ENCODE measurements around the gene LCE1D. TPM values are rescaled to one million over a fixed set of nuclear protein-coding genes. Genes with fewer than 3 reads are reported as not detected.
A peak's percentile ranks its signal among the peaks of the same experiment; 100 is the strongest.

LCE1D gene, protein sequence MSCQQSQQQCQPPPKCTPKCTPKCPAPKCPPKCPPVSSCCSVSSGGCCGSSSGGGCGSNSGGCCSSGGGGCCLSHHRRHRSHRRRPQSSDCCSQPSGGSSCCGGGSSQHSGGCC
- total RNA-seq (2014; rRNA removed; shearing (Covaris generic); ENCODE audit: low replicate concordance), result not detected in 2 replicates

- H3K27me3 ChIP-seq, result no peaks in the 10 kb centered on the region
- H3K36me3 ChIP-seq, result no peaks in the 10 kb centered on the region
- H3K9me3 ChIP-seq, result no peaks in the 10 kb centered on the region
- no peak for DNase-seq
- no peak within 1 kb of the TSS for H3K4me3 ChIP-seq
Observed at GRCh38 chr1:152796421-152796820, at the start of gene LCE1D. Gene LCE1D (plus strand): TSS chr1:152796721. CDS start chr1:152797795, 1,074 bp downstream.

- no peak for DNase-seq
- Histone ChIP-seq H3K36me3 (no peaks in the 10 kb centered on the region), H3K4me3 (no peak overlapping the region), H3K27me3 (no peaks in the 10 kb centered on the region), H3K9me3 (no peaks in the 10 kb centered on the region)
Observed at GRCh38 chr1:152747831-152748230, 48.7 kb upstream of the LCE1D start.

DNA sequence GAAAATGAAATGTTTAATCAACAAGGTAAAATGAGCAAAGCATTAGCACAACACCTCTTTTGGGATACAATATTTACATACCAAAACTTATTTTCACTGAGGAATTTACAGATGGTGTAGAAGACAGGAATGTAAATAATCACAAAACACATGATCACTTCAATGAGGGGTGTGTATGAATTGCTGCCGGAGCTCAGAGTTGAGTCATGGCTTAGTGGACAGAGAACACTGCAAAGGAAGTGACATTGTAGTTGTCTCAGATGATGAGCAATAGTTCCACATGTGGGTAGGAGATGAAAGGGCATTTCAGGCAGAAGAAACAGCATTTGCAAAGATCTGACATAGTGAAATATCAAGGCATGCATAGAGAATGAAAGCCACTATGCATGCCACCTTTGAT lies 44.3 kb upstream of the LCE1D start:
- Histone ChIP-seq H3K9me3 (no peaks in the 10 kb centered on the region), H3K36me3 (no peaks in the 10 kb centered on the region), H3K4me3 (no peak overlapping the region), H3K27me3 (no peaks in the 10 kb centered on the region)
- peak; percentile 73 for DNase-seq

- no peaks in the 10 kb centered on the region for H3K9me3 ChIP-seq
- H3K27me3 ChIP-seq, result no peaks in the 10 kb centered on the region
- no peaks in the 10 kb centered on the region for H3K36me3 ChIP-seq
- no peak overlapping the region for H3K4me3 ChIP-seq
- no peak for DNase-seq
Observed at GRCh38 chr1:152753586-152753985, 42.9 kb upstream of the LCE1D start.

DNA sequence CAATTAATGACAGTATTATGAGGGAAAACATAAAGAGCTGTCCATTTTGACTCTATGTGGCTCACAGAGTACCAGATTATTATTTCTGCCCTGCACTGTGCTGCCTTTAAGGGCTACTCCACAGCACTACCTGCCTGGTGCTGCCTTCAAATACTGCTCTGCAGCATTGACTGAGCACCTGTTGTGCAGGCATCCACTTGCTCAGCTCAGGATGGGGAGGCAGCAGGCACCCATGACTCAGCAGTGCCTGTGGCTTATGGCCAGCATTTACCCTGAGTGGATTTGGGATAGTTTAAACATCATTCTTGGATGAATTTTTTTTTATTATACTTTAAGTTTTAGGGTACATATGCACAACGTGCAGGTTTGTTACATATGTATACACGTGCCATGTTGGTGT lies 39.6 kb upstream of the LCE1D start:
- H3K27me3 ChIP-seq, result no peaks in the 10 kb centered on the region
- peak; percentile 53 for DNase-seq

DNA sequence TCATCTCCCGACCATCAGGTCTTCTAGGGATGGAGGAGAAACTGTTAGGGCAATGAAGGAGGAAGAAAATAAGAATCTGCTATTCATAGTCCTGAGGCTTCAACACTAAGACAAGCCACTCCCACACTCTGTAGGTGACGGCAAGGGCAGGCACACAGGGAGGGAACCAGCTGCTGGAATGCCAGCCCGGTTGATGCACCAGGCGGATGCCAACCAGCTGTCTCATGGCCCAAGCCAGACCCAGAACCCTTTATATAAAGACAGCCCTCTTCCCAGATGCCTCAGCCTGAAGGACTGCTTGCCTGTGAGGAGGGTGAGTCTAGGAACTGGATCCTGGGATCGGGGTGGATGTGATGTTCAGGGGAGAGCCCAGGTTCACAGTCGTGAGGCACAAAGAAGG lies 38.8 kb upstream of the LCE1D start, which contains the start of gene KPRP:
KPRP (plus strand) TSS at position 279 of the 400 bp plus-strand sequence. CDS start 1,564 bp downstream, outside the sequence.
- DNase-seq, result peak; percentile 25
- H3K9me3 ChIP-seq, result no peaks in the 10 kb centered on the region
- H3K36me3 ChIP-seq, result no peaks in the 10 kb centered on the region
- H3K27me3 ChIP-seq, result no peaks in the 10 kb centered on the region
- no peak within 1 kb of the TSS for H3K4me3 ChIP-seq

More for the DNA sequence above, 39.6 kb upstream of the LCE1D start:
- Histone ChIP-seq H3K4me3 (no peak overlapping the region), H3K9me3 (no peaks in the 10 kb centered on the region), H3K36me3 (no peaks in the 10 kb centered on the region)

DNA sequence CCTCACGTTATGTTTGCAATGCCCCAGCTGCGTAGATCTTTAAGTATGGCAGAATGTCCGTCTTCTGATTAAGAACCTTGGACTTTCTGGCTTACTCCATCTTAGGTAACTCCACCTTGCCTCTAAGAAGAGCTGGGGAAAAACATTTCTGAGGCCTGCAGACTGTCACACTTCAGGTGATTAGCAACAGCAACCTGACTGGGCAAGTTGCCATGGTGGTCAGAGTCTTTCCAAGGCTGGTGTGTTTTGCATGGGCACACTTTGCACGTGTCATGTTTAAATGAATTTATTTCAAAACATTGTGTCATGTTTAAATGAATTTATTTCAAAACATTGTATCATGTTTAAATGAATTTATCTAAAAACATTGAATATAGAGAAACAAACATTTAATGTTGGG lies 37.9 kb upstream of the LCE1D start:
- Histone ChIP-seq H3K4me3 (no peak overlapping the region), H3K36me3 (no peaks in the 10 kb centered on the region), H3K27me3 (no peaks in the 10 kb centered on the region), H3K9me3 (no peaks in the 10 kb centered on the region)
- DNase-seq, result no peak

DNA sequence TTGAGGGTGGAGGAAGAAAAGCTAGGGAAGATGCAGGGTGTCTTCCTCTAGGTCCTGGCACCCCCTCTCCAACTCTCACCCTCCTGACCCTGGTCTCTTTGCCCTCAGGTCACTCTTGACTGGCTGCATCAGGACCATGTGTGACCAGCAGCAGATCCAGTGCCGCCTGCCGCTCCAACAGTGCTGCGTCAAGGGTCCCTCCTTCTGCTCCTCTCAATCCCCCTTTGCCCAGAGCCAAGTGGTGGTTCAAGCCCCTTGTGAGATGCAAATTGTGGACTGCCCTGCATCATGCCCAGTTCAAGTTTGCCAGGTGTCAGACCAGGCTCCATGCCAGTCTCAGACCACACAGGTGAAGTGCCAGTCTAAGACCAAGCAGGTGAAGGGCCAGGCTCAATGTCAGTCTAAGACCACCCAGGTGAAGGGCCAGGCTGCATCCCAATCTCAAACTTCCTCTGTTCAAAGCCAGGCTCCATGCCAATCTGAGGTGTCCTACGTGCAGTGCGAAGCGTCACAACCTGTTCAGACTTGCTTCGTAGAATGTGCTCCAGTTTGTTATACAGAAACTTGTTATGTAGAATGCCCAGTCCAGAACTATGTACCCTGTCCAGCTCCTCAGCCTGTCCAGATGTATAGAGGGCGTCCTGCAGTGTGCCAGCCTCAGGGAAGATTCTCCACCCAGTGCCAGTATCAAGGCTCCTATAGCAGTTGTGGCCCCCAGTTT lies 36.9 kb upstream of the LCE1D start:
- no peaks in the 10 kb centered on the region for H3K27me3 ChIP-seq
- H3K36me3 ChIP-seq, result no peaks in the 10 kb centered on the region
- no peaks in the 10 kb centered on the region for H3K9me3 ChIP-seq
- DNase-seq, result no peak
- no peak overlapping the region for H3K4me3 ChIP-seq

DNA sequence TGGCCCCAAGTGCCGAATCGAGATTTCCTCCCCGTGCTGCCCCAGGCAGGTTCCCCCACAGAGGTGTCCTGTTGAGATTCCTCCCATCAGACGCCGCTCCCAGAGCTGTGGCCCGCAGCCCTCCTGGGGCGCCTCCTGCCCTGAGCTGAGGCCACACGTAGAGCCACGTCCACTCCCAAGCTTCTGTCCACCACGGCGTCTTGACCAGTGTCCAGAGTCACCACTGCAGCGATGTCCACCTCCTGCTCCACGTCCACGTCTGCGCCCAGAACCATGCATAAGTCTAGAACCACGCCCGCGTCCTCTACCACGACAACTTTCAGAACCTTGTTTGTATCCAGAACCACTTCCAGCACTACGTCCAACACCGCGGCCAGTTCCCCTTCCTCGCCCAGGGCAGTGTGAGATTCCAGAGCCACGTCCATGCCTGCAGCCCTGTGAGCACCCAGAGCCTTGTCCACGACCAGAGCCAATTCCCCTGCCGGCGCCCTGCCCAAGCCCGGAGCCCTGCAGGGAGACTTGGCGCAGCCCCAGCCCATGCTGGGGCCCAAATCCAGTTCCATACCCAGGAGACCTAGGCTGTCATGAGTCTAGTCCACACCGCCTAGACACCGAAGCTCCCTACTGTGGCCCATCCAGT lies 35.9 kb upstream of the LCE1D start:
- no peak for DNase-seq
- no peaks in the 10 kb centered on the region for H3K9me3 ChIP-seq
- H3K27me3 ChIP-seq, result no peaks in the 10 kb centered on the region
- H3K36me3 ChIP-seq, result no peaks in the 10 kb centered on the region
- H3K4me3 ChIP-seq, result no peak overlapping the region

GRCh38 chr1:152761609-152762213 lies 34.8 kb upstream of the LCE1D start:
- Histone ChIP-seq H3K4me3 (no peak overlapping the region), H3K27me3 (no peaks in the 10 kb centered on the region), H3K36me3 (no peaks in the 10 kb centered on the region), H3K9me3 (no peaks in the 10 kb centered on the region)
- no peak for DNase-seq

DNA sequence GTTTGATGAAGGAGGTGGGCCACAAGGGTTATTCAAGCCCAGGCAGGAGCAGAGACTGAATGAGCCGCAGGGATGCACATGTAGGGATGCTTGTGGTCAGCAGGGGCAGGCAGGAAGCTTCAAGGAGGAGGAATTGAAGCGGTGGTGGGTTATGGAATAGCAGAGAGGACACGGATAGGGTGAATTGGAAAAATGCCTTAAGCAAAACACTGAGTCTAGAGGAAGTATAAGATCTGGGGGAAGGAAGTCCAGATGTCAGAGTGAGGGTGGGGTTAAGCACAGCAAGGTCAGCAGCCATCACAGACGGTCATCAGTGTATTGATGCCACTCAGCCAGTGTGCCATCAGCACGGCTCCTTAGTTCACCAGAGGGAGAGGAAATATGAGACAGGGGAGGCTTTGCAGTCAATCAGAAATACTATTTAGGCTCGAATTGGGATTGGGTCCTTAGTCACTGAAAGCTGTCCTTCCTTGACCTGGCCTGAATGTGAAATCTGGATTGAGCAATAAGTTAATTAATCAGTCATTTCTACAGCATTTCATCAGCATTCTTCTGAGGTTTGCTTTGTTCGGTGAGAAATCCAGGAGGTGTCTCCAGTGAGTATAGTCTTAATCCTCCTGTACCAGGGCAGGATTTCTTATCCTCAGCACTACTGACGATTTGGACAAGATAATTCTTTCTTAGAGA lies 27.5 kb upstream of the LCE1D start:
- DNase-seq, result no peak
- H3K9me3 ChIP-seq, result no peaks in the 10 kb centered on the region
- no peak overlapping the region for H3K4me3 ChIP-seq
- H3K36me3 ChIP-seq, result no peaks in the 10 kb centered on the region
- H3K27me3 ChIP-seq, result no peaks in the 10 kb centered on the region

DNA sequence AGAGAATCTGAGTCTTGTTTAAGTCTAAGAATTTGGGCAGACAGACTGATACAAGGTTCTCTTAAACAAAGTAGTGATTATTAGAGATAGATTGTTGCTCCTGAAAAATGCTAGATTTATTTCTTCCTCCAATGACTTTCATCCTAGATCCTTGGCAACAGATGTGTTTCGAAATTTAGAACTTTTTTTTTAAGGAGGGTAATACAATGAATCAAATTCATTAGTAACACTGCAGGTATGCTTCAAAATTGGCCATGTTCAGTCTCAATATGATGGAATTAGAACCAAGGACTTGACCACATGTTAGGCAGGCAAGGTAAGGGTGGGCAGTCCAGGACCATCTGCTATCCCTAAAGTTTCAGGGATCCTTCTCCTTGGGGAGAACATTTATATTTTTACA lies 26.1 kb upstream of the LCE1D start:
- no peak for DNase-seq
- H3K9me3 ChIP-seq, result no peaks in the 10 kb centered on the region
- H3K4me3 ChIP-seq, result no peak overlapping the region
- no peaks in the 10 kb centered on the region for H3K36me3 ChIP-seq
- no peaks in the 10 kb centered on the region for H3K27me3 ChIP-seq

GRCh38 chr1:152774875-152775274 lies 21.6 kb upstream of the LCE1D start, which contains the start of gene LCE1F:
Gene LCE1F (plus strand): TSS chr1:152775140. CDS start chr1:152776372, 1,232 bp downstream.
- Histone ChIP-seq H3K27me3 (no peaks in the 10 kb centered on the region), H3K36me3 (no peaks in the 10 kb centered on the region), H3K4me3 (no peak within 1 kb of the TSS), H3K9me3 (no peaks in the 10 kb centered on the region)
- no peak for DNase-seq

DNA sequence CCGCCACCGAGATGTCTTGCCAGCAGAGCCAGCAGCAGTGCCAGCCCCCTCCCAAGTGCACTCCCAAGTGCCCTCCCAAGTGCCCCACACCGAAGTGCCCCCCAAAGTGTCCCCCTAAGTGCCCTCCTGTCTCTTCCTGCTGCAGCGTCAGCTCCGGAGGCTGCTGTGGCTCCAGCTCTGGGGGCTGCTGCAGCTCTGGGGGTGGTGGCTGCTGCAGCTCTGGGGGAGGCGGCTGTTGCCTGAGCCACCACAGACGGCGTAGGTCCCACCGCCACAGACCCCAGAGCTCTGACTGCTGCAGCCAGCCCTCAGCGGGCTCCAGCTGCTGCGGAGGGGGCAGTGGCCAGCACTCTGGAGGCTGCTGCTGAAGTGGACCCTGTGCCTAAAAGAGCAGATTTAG lies 20.2 kb upstream of the LCE1D start:
- no peak for DNase-seq
- Histone ChIP-seq H3K4me3 (no peak overlapping the region), H3K36me3 (no peaks in the 10 kb centered on the region), H3K9me3 (no peaks in the 10 kb centered on the region), H3K27me3 (no peaks in the 10 kb centered on the region)

DNA sequence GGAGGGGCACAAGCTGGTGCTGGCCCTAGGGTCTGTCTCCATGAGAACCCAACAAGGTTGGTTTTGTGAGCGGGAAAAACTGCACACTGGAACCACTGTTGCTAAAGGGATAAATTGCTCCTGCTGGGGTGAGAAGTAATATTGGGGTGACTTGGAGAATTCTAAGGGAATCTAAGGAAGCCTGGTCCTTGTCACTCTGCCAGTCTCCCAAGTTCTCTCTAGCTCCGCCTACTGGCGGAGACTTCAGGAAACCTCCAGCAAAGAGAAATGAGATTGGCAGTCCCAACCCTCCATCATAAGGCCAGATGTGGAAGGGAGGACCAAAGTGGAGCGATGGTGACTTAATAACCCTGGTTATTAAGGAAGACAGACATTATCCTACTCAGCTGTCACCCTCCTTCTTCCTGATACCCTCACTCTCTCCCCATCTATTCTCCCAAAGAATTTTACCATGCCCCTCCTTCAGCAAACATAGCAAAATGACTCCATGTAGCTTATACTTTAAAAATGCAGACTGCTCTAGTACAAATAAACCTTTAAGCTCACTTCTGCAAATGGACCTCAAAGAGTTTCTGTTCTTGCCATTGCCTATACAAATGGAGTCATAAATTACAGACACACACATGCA lies 18.9 kb upstream of the LCE1D start:
- no peak for DNase-seq
- Histone ChIP-seq H3K4me3 (no peak overlapping the region), H3K9me3 (no peaks in the 10 kb centered on the region), H3K36me3 (no peaks in the 10 kb centered on the region), H3K27me3 (no peaks in the 10 kb centered on the region)

- H3K9me3 ChIP-seq, result no peaks in the 10 kb centered on the region
- H3K36me3 ChIP-seq, result no peaks in the 10 kb centered on the region
- no peaks in the 10 kb centered on the region for H3K27me3 ChIP-seq
- no peak overlapping the region for H3K4me3 ChIP-seq
- no peak for DNase-seq
Observed at GRCh38 chr1:152783095-152783494, 13.4 kb upstream of the LCE1D start.
